Measurements from ENCODE around the gene THSD7A.

Gene THSD7A

DNA sequence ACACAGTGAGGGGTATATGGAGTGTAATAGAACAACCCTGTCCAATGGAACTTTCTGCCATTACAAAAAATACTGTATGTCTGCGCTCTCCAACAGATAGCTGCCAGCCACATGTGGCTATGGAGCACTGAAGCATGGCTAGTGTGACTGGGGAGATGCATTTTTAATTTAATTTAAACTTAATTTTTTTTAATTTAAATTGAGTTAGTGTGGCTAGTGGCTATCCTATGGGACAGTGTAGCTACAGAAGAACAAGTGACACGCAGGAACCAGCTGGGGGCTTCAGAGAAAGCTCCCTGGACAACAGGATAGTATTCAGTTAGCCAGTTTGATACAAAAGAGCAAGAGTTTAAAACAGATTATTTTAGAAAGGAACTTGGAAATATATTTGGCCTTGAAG is 408.0 kb downstream of the THSD7A start:
- no peak for DNase-seq (ENCODE audit: low spot score)
- H3K4me3 Mint-ChIP-seq: no peak overlapping the region
- H3K27me3 Mint-ChIP-seq (ENCODE audit: low read depth): no peaks in the 10 kb centered on the region
- no peaks in the 10 kb centered on the region for H3K9me3 Mint-ChIP-seq
- H3K36me3 Mint-ChIP-seq (ENCODE audit: low read depth): no peaks in the 10 kb centered on the region
- H3K27ac Mint-ChIP-seq: no peak overlapping the region
- H3K4me1 Mint-ChIP-seq (ENCODE audit: low read depth): no peaks in the 10 kb centered on the region

DNA sequence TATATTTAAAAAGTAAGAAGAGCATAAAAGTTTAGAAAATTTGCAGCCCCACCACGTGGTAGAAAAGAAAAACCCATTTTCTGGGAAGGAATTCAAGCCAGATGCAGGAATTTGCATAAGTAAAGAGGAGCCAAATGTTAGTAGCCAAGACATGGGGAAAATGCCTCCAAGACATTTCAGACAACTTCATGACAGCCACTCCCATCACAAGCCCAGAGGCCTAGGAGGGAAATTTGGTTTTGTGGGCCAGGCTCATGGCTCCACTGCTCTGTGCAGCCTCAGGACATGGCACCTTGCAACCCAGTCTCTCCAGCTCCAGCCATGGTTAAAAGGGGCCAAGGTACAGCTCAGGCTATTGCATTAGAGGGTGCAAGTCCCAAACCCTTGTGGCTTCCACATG is 411.9 kb downstream of the THSD7A start:
- Mint-ChIP-seq H3K9me3 (no peaks in the 10 kb centered on the region), H3K36me3 (ENCODE audit: low read depth) (no peaks in the 10 kb centered on the region), H3K4me1 (ENCODE audit: low read depth) (no peaks in the 10 kb centered on the region), H3K27me3 (ENCODE audit: low read depth) (no peaks in the 10 kb centered on the region), H3K4me3 (no peak overlapping the region), H3K27ac (no peak overlapping the region)
- no peak for DNase-seq (ENCODE audit: low spot score)

GRCh38 chr7:11416641-11417458 is 415.1 kb downstream of the THSD7A start:
- no peak for DNase-seq (ENCODE audit: low spot score)
- Mint-ChIP-seq H3K36me3 (ENCODE audit: low read depth) (no peaks in the 10 kb centered on the region), H3K4me1 (ENCODE audit: low read depth) (no peaks in the 10 kb centered on the region), H3K27me3 (ENCODE audit: low read depth) (no peaks in the 10 kb centered on the region), H3K4me3 (no peak overlapping the region), H3K9me3 (no peaks in the 10 kb centered on the region), H3K27ac (no peak overlapping the region)

- Mint-ChIP-seq H3K9me3 (no peaks in the 10 kb centered on the region), H3K27me3 (ENCODE audit: low read depth) (no peaks in the 10 kb centered on the region), H3K4me1 (ENCODE audit: low read depth) (no peaks in the 10 kb centered on the region), H3K36me3 (ENCODE audit: low read depth) (no peaks in the 10 kb centered on the region), H3K4me3 (no peak overlapping the region), H3K27ac (no peak overlapping the region)
- DNase-seq (ENCODE audit: low spot score): no peak
Observed at GRCh38 chr7:11415101-11415500, 416.9 kb downstream of the THSD7A start.

DNA sequence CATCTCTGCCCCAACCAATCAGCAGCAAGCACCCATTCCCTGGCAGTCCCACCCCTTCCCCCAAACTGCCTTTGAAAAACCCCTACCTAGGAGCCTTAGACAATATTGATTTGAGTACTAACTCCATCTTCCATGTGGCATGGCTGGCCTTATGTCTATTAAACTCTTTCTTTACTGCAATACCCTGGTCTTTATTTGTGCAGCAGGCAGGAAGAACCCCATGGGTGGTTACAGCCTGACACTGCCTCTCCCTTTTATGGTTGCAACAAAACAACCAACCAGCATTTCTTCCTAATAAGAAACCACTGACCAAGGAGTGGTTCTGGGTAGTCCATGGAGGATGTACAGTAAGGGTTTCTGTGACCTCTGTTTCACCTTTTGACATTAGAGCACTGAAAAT is 418.1 kb downstream of the THSD7A start:
- Mint-ChIP-seq H3K9me3 (no peaks in the 10 kb centered on the region), H3K36me3 (ENCODE audit: low read depth) (no peaks in the 10 kb centered on the region), H3K4me3 (no peak overlapping the region), H3K27ac (no peak overlapping the region), H3K4me1 (ENCODE audit: low read depth) (no peaks in the 10 kb centered on the region), H3K27me3 (ENCODE audit: low read depth) (no peaks in the 10 kb centered on the region)
- DNase-seq (ENCODE audit: low spot score): no peak

- no peaks in the 10 kb centered on the region for H3K36me3 Mint-ChIP-seq (ENCODE audit: low read depth)
- no peak overlapping the region for H3K27ac Mint-ChIP-seq
- no peaks in the 10 kb centered on the region for H3K27me3 Mint-ChIP-seq (ENCODE audit: low read depth)
- DNase-seq (ENCODE audit: low spot score): no peak
- H3K9me3 Mint-ChIP-seq: no peaks in the 10 kb centered on the region
- H3K4me3 Mint-ChIP-seq: no peak overlapping the region
- H3K4me1 Mint-ChIP-seq (ENCODE audit: low read depth): no peaks in the 10 kb centered on the region
Observed at GRCh38 chr7:11412036-11412435, 420.0 kb downstream of the THSD7A start.

GRCh38 chr7:11410656-11411644 is 421.0 kb downstream of the THSD7A start:
- no peak for DNase-seq (ENCODE audit: low spot score)
- Mint-ChIP-seq H3K4me3 (no peak overlapping the region), H3K9me3 (no peaks in the 10 kb centered on the region), H3K36me3 (ENCODE audit: low read depth) (no peaks in the 10 kb centered on the region), H3K4me1 (ENCODE audit: low read depth) (no peaks in the 10 kb centered on the region), H3K27ac (no peak overlapping the region), H3K27me3 (ENCODE audit: low read depth) (no peaks in the 10 kb centered on the region)

- no peaks in the 10 kb centered on the region for H3K27me3 Mint-ChIP-seq (ENCODE audit: low read depth)
- H3K4me3 Mint-ChIP-seq: no peak overlapping the region
- H3K4me1 Mint-ChIP-seq (ENCODE audit: low read depth): no peaks in the 10 kb centered on the region
- no peak overlapping the region for H3K27ac Mint-ChIP-seq
- no peak for DNase-seq (ENCODE audit: low spot score)
- H3K9me3 Mint-ChIP-seq: no peaks in the 10 kb centered on the region
- no peaks in the 10 kb centered on the region for H3K36me3 Mint-ChIP-seq (ENCODE audit: low read depth)
Observed at GRCh38 chr7:11404355-11404754, 427.6 kb downstream of the THSD7A start.

GRCh38 chr7:11403781-11404180 is 428.2 kb downstream of the THSD7A start:
- H3K4me1 Mint-ChIP-seq (ENCODE audit: low read depth): no peaks in the 10 kb centered on the region
- no peaks in the 10 kb centered on the region for H3K9me3 Mint-ChIP-seq
- no peak overlapping the region for H3K27ac Mint-ChIP-seq
- DNase-seq (ENCODE audit: low spot score): no peak
- no peaks in the 10 kb centered on the region for H3K36me3 Mint-ChIP-seq (ENCODE audit: low read depth)
- no peaks in the 10 kb centered on the region for H3K27me3 Mint-ChIP-seq (ENCODE audit: low read depth)
- H3K4me3 Mint-ChIP-seq: no peak overlapping the region

- Mint-ChIP-seq H3K4me1 (ENCODE audit: low read depth) (no peaks in the 10 kb centered on the region), H3K36me3 (ENCODE audit: low read depth) (no peaks in the 10 kb centered on the region), H3K4me3 (no peak overlapping the region), H3K27me3 (ENCODE audit: low read depth) (no peaks in the 10 kb centered on the region), H3K27ac (no peak overlapping the region), H3K9me3 (no peaks in the 10 kb centered on the region)
- no peak for DNase-seq (ENCODE audit: low spot score)
Observed at GRCh38 chr7:11394438-11394837, 437.6 kb downstream of the THSD7A start.

GRCh38 chr7:11379641-11380040 is 452.4 kb downstream of the THSD7A start:
- DNase-seq (ENCODE audit: low spot score): no peak
- Mint-ChIP-seq H3K27me3 (ENCODE audit: low read depth) (no peaks in the 10 kb centered on the region), H3K9me3 (no peaks in the 10 kb centered on the region), H3K4me1 (ENCODE audit: low read depth) (no peaks in the 10 kb centered on the region), H3K4me3 (no peak overlapping the region), H3K36me3 (ENCODE audit: low read depth) (no peaks in the 10 kb centered on the region), H3K27ac (no peak overlapping the region)

GRCh38 chr7:11376529-11376928 is 455.5 kb downstream of the THSD7A start:
- H3K27ac Mint-ChIP-seq: no peak overlapping the region
- H3K4me3 Mint-ChIP-seq: no peak overlapping the region
- no peaks in the 10 kb centered on the region for H3K27me3 Mint-ChIP-seq (ENCODE audit: low read depth)
- no peak for DNase-seq (ENCODE audit: low spot score)
- no peaks in the 10 kb centered on the region for H3K4me1 Mint-ChIP-seq (ENCODE audit: low read depth)
- H3K9me3 Mint-ChIP-seq: no peaks in the 10 kb centered on the region
- no peaks in the 10 kb centered on the region for H3K36me3 Mint-ChIP-seq (ENCODE audit: low read depth)

DNA sequence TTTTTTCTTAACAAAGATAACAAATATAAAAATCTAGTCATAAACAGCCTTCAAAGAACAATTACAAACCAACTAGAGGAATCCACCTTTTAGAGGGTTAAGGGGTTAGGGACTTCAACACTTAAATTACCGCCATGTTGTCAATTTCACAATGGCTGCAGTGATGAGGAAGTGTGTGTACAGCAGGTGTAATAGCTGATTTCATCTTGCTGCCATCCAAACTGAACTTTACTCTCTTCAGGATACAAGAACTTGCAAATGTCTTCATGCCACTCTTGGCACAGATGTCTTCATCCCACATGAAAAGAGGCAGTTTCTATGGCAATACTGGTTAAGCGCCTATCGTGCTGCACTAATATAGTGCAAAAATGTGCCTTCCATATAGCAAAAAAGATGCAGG is 457.4 kb downstream of the THSD7A start:
- no peaks in the 10 kb centered on the region for H3K9me3 Mint-ChIP-seq
- no peak for DNase-seq (ENCODE audit: low spot score)
- H3K27me3 Mint-ChIP-seq (ENCODE audit: low read depth): no peaks in the 10 kb centered on the region
- no peak overlapping the region for H3K4me3 Mint-ChIP-seq
- H3K27ac Mint-ChIP-seq: no peak overlapping the region
- H3K4me1 Mint-ChIP-seq (ENCODE audit: low read depth): no peaks in the 10 kb centered on the region
- no peaks in the 10 kb centered on the region for H3K36me3 Mint-ChIP-seq (ENCODE audit: low read depth)

- Mint-ChIP-seq H3K4me3 (no peak overlapping the region), H3K27me3 (ENCODE audit: low read depth) (no peaks in the 10 kb centered on the region), H3K27ac (no peak overlapping the region), H3K36me3 (ENCODE audit: low read depth) (no peaks in the 10 kb centered on the region), H3K9me3 (no peaks in the 10 kb centered on the region), H3K4me1 (ENCODE audit: low read depth) (no peaks in the 10 kb centered on the region)
- no peak for DNase-seq (ENCODE audit: low spot score)
Observed at GRCh38 chr7:11373546-11374142, 458.4 kb downstream of the THSD7A start.
